ENCODE measurements around the gene WNT9B. TPM values are rescaled to one million over a fixed set of nuclear protein-coding genes. Genes with fewer than 3 reads are reported as not detected.

WNT9B gene
- polyA plus RNA-seq, 1 donor from 2014 or later = not detected

GRCh38 chr17:46832331-46832821 lies 19.0 kb upstream of the WNT9B start:
- Histone ChIP-seq H3K27me3 (ENCODE audit: insufficient read depth, low read depth, low read length) (peaks cover 57% of the 10 kb centered on the region), H4K20me1 (ENCODE audit: insufficient read depth) (no peaks in the 10 kb centered on the region), H2AFZ (ENCODE audit: low read depth, low read length) (peak overlapping the region; percentile 75), H3K79me2 (replicated peaks; ENCODE audit: insufficient read depth, low read length) (no peaks in the 10 kb centered on the region), H3K27ac (ENCODE audit: low read length) (peak overlapping the region; percentile 54), H3K36me3 (ENCODE audit: insufficient read depth, low read length) (no peaks in the 10 kb centered on the region), H3K9me3 (ENCODE audit: low read length) (no peaks in the 10 kb centered on the region), H3K9me2 (ENCODE audit: insufficient read depth, low read length) (no peaks in the 10 kb centered on the region), H3K4me2 (ENCODE audit: low read length) (peak overlapping the region; percentile 57), H3K9ac (ENCODE audit: low read length) (peak overlapping the region; percentile 61), H3K4me3 (ENCODE audit: low read length) (peak overlapping the region; percentile 59), H3F3A (ENCODE audit: insufficient read depth, low read length, poor library complexity, severe bottlenecking) (no peaks in the 10 kb centered on the region)
- TF ChIP-seq CTCF (IDR thresholded peaks at IDR 0.05; ENCODE audit: poor library complexity, severe bottlenecking) = no peak
- no peak for TF ChIP-seq EZH2 (IDR thresholded peaks at IDR 0.05; ENCODE audit: borderline replicate concordance, insufficient read depth, low read length, poor library complexity, severe bottlenecking)
- no peak for TF ChIP-seq RAD21 (conservative IDR thresholded peaks at IDR 0.05)
- no peak for TF ChIP-seq TAF1 (IDR thresholded peaks at IDR 0.05; ENCODE audit: low read depth)
- peak; percentile 41 for TF ChIP-seq POLR2AphosphoS5 (IDR thresholded peaks at IDR 0.05)
- no peak for TF ChIP-seq EP300 (conservative IDR thresholded peaks at IDR 0.05; ENCODE audit: poor library complexity, severe bottlenecking)
- TF ChIP-seq MXI1 (conservative IDR thresholded peaks at IDR 0.05; ENCODE audit: poor library complexity, severe bottlenecking) = no peak
- TF ChIP-seq REST (IDR thresholded peaks at IDR 0.05; ENCODE audit: borderline replicate concordance) = peak; percentile 33

- Histone ChIP-seq H3K9me2 (ENCODE audit: insufficient read depth, low read length) (no peaks in the 10 kb centered on the region), H2AFZ (ENCODE audit: low read depth, low read length) (no peak overlapping the region), H3K9me3 (ENCODE audit: low read length) (no peaks in the 10 kb centered on the region), H3K27me3 (ENCODE audit: insufficient read depth, low read depth, low read length) (peaks cover 58% of the 10 kb centered on the region), H4K20me1 (ENCODE audit: insufficient read depth) (no peaks in the 10 kb centered on the region), H3K9ac (ENCODE audit: low read length) (peak overlapping the region; percentile 61), H3K27ac (ENCODE audit: low read length) (peak overlapping the region; percentile 54), H3K4me2 (ENCODE audit: low read length) (peak overlapping the region; percentile 57), H3K79me2 (replicated peaks; ENCODE audit: insufficient read depth, low read length) (no peaks in the 10 kb centered on the region), H3K36me3 (ENCODE audit: insufficient read depth, low read length) (no peaks in the 10 kb centered on the region), H3K4me3 (ENCODE audit: low read length) (peak overlapping the region; percentile 59), H3F3A (ENCODE audit: insufficient read depth, low read length, poor library complexity, severe bottlenecking) (no peaks in the 10 kb centered on the region)
- TF ChIP-seq EP300 (conservative IDR thresholded peaks at IDR 0.05; ENCODE audit: poor library complexity, severe bottlenecking) (peak; percentile 29), RAD21 (conservative IDR thresholded peaks at IDR 0.05) (no peak)
These were observed 18.2 kb upstream of the WNT9B start for GRCh38 chr17:46832945-46833839.
